KMS-11 (cell line): ENCODE measurements around the gene DTD1.

Experiments
- H2AFZ ChIP-seq: fragments of 200-600 bp; sonication (generic); 2 replicates; pipeline ENCODE4 v1.6.1; 2016; ENCODE audit warnings: antibody characterized with exemption, mixed run types, low read depth
- H3K27ac ChIP-seq: fragments of 200-600 bp; sonication (generic); 2 replicates; pipeline ENCODE4 v1.6.1; 2016; ENCODE audit warnings: mild to moderate bottlenecking, mixed run types
- H3K27me3 ChIP-seq: fragments of 200-600 bp; sonication (generic); 2 replicates; pipeline ENCODE4 v1.6.1; 2017; ENCODE audit warnings: mild to moderate bottlenecking, low read depth, mixed run types, moderate library complexity; ENCODE audit not compliant: insufficient read depth
- H3K36me3 ChIP-seq: fragments of 200-600 bp; sonication (generic); 2 replicates; pipeline ENCODE4 v1.6.1; 2017; ENCODE audit warnings: mild to moderate bottlenecking, mixed run types; ENCODE audit not compliant: insufficient read depth
- H3K4me1 ChIP-seq: fragments of 200-600 bp; sonication (generic); 2 replicates; pipeline ENCODE4 v1.6.1; 2016; ENCODE audit warnings: mild to moderate bottlenecking, low read depth, mixed run types; ENCODE audit not compliant: poor library complexity, severe bottlenecking
- H3K4me2 ChIP-seq: fragments of 200-600 bp; sonication (generic); 2 replicates; pipeline ENCODE4 v1.7.0; 2016; ENCODE audit warnings: mild to moderate bottlenecking, mixed run types
- H3K4me3 ChIP-seq: fragments of 200-600 bp; sonication (generic); IDR thresholded peaks from 2 replicates; pipeline ENCODE4 v1.6.1; 2017; ENCODE audit warnings: low read depth, low read length, mixed read lengths; ENCODE audit not compliant: insufficient read depth
- H3K79me2 ChIP-seq: fragments of 200-600 bp; sonication (generic); 2 replicates; pipeline ENCODE4 v1.6.1; 2016; ENCODE audit warnings: low read depth, mixed run types; ENCODE audit not compliant: insufficient read depth
- H3K9ac ChIP-seq: fragments of 200-600 bp; sonication (generic); 2 replicates; pipeline ENCODE4 v1.6.1; 2016; ENCODE audit warnings: mild to moderate bottlenecking, mixed run types
- H4K20me1 ChIP-seq: fragments of 200-600 bp; sonication (generic); 2 replicates; pipeline ENCODE4 v1.6.1; 2016; ENCODE audit warnings: mild to moderate bottlenecking, mixed run types; ENCODE audit not compliant: insufficient read depth
- TF ChIP-seq, protein P1 (sequence below): fragments of 200-600 bp; sonication (generic); conservative IDR thresholded peaks from 2 replicates; pipeline ENCODE4 v1.6.1; 2017; ENCODE audit warnings: low read depth, mild to moderate bottlenecking, antibody characterized with exemption, low read length, moderate library complexity, mixed read lengths

The DTD1 gene

DNA sequence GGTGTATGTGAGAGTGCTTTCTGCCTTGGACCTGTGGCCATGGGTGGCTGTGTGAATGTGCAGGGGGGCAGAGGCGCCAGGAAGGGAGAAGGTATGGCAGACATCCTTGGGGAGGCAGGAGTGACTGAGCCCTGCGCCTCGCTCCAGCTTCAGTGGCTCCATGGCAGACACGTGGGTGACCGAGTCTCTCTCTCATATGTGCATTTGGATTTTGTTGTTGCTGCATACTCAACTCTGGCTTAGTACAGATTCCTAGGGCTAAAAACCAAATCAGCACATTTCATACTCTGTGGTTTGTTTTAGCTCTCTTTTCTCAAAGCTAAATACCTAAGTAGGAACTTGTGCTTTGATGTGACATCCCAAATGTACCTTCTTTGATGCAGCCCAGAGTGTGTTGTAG is 97.6 kb downstream of the DTD1 start:
- Histone ChIP-seq H3K4me1 (no peaks in the 10 kb centered on the region), H4K20me1 (no peaks in the 10 kb centered on the region), H3K27me3 (no peaks in the 10 kb centered on the region), H2AFZ (no peak overlapping the region), H3K36me3 (no peaks in the 10 kb centered on the region), H3K4me3 (no peak overlapping the region), H3K79me2 (no peaks in the 10 kb centered on the region), H3K27ac (no peak overlapping the region), H3K9ac (no peak overlapping the region), H3K4me2 (no peak overlapping the region)
- TF ChIP-seq, protein P1, sequence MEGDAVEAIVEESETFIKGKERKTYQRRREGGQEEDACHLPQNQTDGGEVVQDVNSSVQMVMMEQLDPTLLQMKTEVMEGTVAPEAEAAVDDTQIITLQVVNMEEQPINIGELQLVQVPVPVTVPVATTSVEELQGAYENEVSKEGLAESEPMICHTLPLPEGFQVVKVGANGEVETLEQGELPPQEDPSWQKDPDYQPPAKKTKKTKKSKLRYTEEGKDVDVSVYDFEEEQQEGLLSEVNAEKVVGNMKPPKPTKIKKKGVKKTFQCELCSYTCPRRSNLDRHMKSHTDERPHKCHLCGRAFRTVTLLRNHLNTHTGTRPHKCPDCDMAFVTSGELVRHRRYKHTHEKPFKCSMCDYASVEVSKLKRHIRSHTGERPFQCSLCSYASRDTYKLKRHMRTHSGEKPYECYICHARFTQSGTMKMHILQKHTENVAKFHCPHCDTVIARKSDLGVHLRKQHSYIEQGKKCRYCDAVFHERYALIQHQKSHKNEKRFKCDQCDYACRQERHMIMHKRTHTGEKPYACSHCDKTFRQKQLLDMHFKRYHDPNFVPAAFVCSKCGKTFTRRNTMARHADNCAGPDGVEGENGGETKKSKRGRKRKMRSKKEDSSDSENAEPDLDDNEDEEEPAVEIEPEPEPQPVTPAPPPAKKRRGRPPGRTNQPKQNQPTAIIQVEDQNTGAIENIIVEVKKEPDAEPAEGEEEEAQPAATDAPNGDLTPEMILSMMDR = no peak

DNA sequence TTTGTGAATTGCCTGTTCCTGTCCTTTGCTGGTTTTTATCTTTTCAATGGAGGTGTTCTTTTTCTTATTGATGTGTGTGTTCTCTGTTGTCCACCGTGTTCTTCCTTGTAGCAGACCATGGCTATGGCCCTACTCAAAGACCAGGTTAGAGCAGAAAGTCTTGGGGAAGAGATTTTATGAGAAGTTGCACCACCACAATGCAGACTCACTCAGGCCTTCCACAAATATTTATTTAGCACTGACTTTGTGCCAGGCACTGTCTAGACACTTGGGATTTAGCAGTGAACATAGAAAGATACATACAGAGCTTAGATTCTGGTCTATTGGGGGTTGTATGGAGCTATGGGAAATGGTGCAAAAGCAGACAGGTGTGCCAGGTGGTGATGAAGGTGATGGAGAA is 98.8 kb downstream of the DTD1 start:
- Histone ChIP-seq H3K4me3 (no peak overlapping the region), H3K9ac (no peak overlapping the region), H2AFZ (no peak overlapping the region), H3K4me2 (no peak overlapping the region), H4K20me1 (no peaks in the 10 kb centered on the region), H3K4me1 (no peaks in the 10 kb centered on the region), H3K36me3 (no peaks in the 10 kb centered on the region), H3K27ac (no peak overlapping the region), H3K27me3 (no peaks in the 10 kb centered on the region), H3K79me2 (no peaks in the 10 kb centered on the region)
- TF ChIP-seq, protein P1 = no peak

DNA sequence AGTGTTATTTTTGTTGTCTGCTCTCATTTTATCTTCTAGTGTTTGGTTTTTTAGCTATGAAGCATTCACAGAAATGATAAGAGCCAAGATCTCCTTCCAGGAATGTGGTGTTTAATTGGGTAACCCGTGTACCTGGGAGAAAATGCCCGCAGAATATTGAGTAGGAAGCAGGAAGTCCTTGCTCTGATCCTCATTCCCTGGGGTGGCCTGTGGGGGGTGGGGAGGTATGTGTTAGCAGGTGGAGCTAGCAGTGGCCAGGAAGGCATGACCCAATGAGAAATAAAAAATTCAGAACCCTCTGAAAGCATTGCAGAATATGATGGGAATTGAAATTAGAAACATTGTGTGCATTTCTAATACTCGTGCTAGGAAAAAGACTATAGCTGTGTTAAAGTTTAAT is 100.8 kb downstream of the DTD1 start:
- H3K27ac ChIP-seq = no peak overlapping the region
- no peak overlapping the region for H3K9ac ChIP-seq
- H3K4me3 ChIP-seq = no peak overlapping the region
- no peaks in the 10 kb centered on the region for H3K79me2 ChIP-seq
- no peak overlapping the region for H2AFZ ChIP-seq
- no peaks in the 10 kb centered on the region for H4K20me1 ChIP-seq
- H3K4me1 ChIP-seq = no peaks in the 10 kb centered on the region
- H3K27me3 ChIP-seq = no peaks in the 10 kb centered on the region
- H3K36me3 ChIP-seq = no peaks in the 10 kb centered on the region
- TF ChIP-seq, protein P1 = no peak
- H3K4me2 ChIP-seq = no peak overlapping the region

- H3K27ac ChIP-seq = no peak overlapping the region
- H3K4me1 ChIP-seq = no peaks in the 10 kb centered on the region
- no peak overlapping the region for H3K9ac ChIP-seq
- no peaks in the 10 kb centered on the region for H3K79me2 ChIP-seq
- no peak overlapping the region for H3K4me3 ChIP-seq
- no peaks in the 10 kb centered on the region for H4K20me1 ChIP-seq
- no peak overlapping the region for H2AFZ ChIP-seq
- H3K4me2 ChIP-seq = no peak overlapping the region
- TF ChIP-seq, protein P1 = no peak
- no peaks in the 10 kb centered on the region for H3K27me3 ChIP-seq
- H3K36me3 ChIP-seq = no peaks in the 10 kb centered on the region
These were observed 101.7 kb downstream of the DTD1 start for GRCh38 chr20:18689557-18689956.
